Left lung (tissue), 10 donors: ENCODE measurements around the gene MMP24. TPM values are rescaled to one million over a fixed set of nuclear protein-coding genes. Genes with fewer than 3 reads are reported as not detected.
A peak's percentile ranks its signal among the peaks of the same experiment; 100 is the strongest.

Experiments
- ATAC-seq: fragments of 200-7000 bp; cut with Tn5 transposase; one replicate; pipeline ENCODE4 v1.9.1; 2020; ENCODE audit warnings: moderate library complexity
- DNase-seq, 4 donors: peaks; one replicate each; pipeline ENCODE4 v3.0.0-alpha.2; 2013 to 2020
- H3K27ac ChIP-seq, 2 donors: fragments of 200-600 bp; sonication (generic) in 1 of 2; one replicate each; pipeline versions ENCODE4 v1.5.0 to v1.8.0; 2020 to 2021
- H3K27me3 ChIP-seq, 2 donors: fragments of 200-600 bp; sonication (generic) in 1 of 2; one replicate each; pipeline versions ENCODE4 v1.5.0 to v1.8.0; 2020 to 2021
- H3K36me3 ChIP-seq, 2 donors: fragments of 200-600 bp; sonication (generic) in 1 of 2; one replicate each; pipeline versions ENCODE4 v1.5.0 to v1.8.0; 2020 to 2021
- H3K4me1 ChIP-seq, 2 donors: fragments of 200-600 bp; one replicate each; pipeline ENCODE4 v1.8.0; 2021
- H3K4me3 ChIP-seq, 2 donors: fragments of 200-600 bp; sonication (generic) in 1 of 2; one replicate each; pipeline versions ENCODE4 v1.5.0 to v1.8.0; 2020 to 2021; ENCODE audit warnings: mild to moderate bottlenecking in 1 of 2
- H3K9me3 ChIP-seq, 2 donors: fragments of 200-600 bp; sonication (generic) in 1 of 2; one replicate each; pipeline versions ENCODE4 v1.5.0 to v1.8.0; 2020 to 2021
- CTCF ChIP-seq, 2 donors: fragments of 200-600 bp; sonication (generic) in 1 of 2; IDR thresholded peaks; one replicate each; pipeline versions ENCODE4 v1.5.0 to v1.8.0; 2021; ENCODE audit warnings: antibody characterized with exemption in 2 of 2
- intact Hi-C, 2 donors: fragments of 100-400 bp; cut with DNase I; formaldehyde crosslinking; loops; one replicate each; pipeline versions ENCODE4 v1.11.2 to v1.14.2; 2022
- polyA plus RNA-seq, 6 donors: library from polyadenylated mRNA; unstranded; fragments of 120-200 nt; gene quantifications; one replicate each; pipeline ENCODE4 v1.2.1, GENCODE V29; 2013; ENCODE audit not compliant: insufficient read length in 6 of 6
- total RNA-seq, 2 donors: library from RNA; stranded (reverse); fragmentation: NEBNext Ultra II Directional; extraction: Animal tissue kit (Norgen Biotek cat#: 25700); gene quantifications; one replicate each; pipeline ENCODE4 v1.2.1, GENCODE V29; 2021
- donor health status: DM: no; HTN: yes; CAD: no.
- donor health status: DM: no; HTN: no; CAD: no.

The MMP24 gene
- total and polyA plus RNA-seq, 8 donors, result 1.3 to 24.9 (median 1.9) TPM

- H3K27ac ChIP-seq, result no peak overlapping the region
- no peak overlapping the region for H3K4me3 ChIP-seq
- no peaks in the 10 kb centered on the region for H3K27me3 ChIP-seq
- no peaks in the 10 kb centered on the region for H3K9me3 ChIP-seq
- DNase-seq, result no peak
- no peak for TF ChIP-seq CTCF (IDR thresholded peaks at IDR 0.05)
- peaks cover 12 to 23% of the 10 kb centered on the region in 2 donors for H3K4me1 ChIP-seq
- peaks cover 0 to 63% of the 10 kb centered on the region in 2 donors for H3K36me3 ChIP-seq
- intact Hi-C loops, result no loop called here
- no peak for ATAC-seq
Measured at GRCh38 chr20:35273449-35274171, 47.1 kb downstream of the MMP24 start.

GRCh38 chr20:35274172-35275092, 47.9 kb downstream of the MMP24 start:
- peaks cover 0 to 63% of the 10 kb centered on the region in 2 donors for H3K36me3 ChIP-seq
- H3K27ac ChIP-seq, result no peak overlapping the region
- H3K27me3 ChIP-seq, result no peaks in the 10 kb centered on the region
- H3K4me3 ChIP-seq, result no peak overlapping the region
- intact Hi-C loops, result no loop called here
- no peak for TF ChIP-seq CTCF (IDR thresholded peaks at IDR 0.05)
- ATAC-seq, result no peak
- H3K4me1 ChIP-seq, result peaks cover 12 to 27% of the 10 kb centered on the region in 2 donors
- DNase-seq, result peak in 1 of 4 donors; percentile 76
- H3K9me3 ChIP-seq, result no peaks in the 10 kb centered on the region

GRCh38 chr20:35275741-35276251, 49.3 kb downstream of the MMP24 start:
- Histone ChIP-seq H3K9me3 (no peaks in the 10 kb centered on the region), H3K27ac (no peak overlapping the region), H3K4me3 (no peak overlapping the region), H3K27me3 (no peaks in the 10 kb centered on the region), H3K4me1 (peaks cover 12 to 27% of the 10 kb centered on the region in 2 donors), H3K36me3 (peaks cover 0 to 63% of the 10 kb centered on the region in 2 donors)
- TF ChIP-seq CTCF (IDR thresholded peaks at IDR 0.05), result no peak
- DNase-seq, result no peak
- ATAC-seq, result no peak
- intact Hi-C loops, result no loop called here

GRCh38 chr20:35276408-35276807, 49.9 kb downstream of the MMP24 start:
- TF ChIP-seq CTCF (IDR thresholded peaks at IDR 0.05), result no peak
- Histone ChIP-seq H3K4me1 (peaks cover 12 to 27% of the 10 kb centered on the region in 2 donors), H3K4me3 (peak overlapping the region; percentile 65 to 86), H3K36me3 (peaks cover 0 to 63% of the 10 kb centered on the region in 2 donors), H3K9me3 (no peaks in the 10 kb centered on the region), H3K27ac (peak overlapping the region; percentile 98 to 99), H3K27me3 (no peaks in the 10 kb centered on the region)
- no peak for DNase-seq
- ATAC-seq, result no peak
- intact Hi-C loops, result no loop called here

GRCh38 chr20:35277127-35277526, 50.6 kb downstream of the MMP24 start:
- Histone ChIP-seq H3K27ac (peak overlapping the region; percentile 98 to 99), H3K27me3 (no peaks in the 10 kb centered on the region), H3K4me3 (peak overlapping the region; percentile 65 to 86), H3K36me3 (peaks cover 0 to 63% of the 10 kb centered on the region in 2 donors), H3K4me1 (peaks cover 12 to 27% of the 10 kb centered on the region in 2 donors), H3K9me3 (no peaks in the 10 kb centered on the region)
- intact Hi-C loops, result no loop called here
- TF ChIP-seq CTCF (IDR thresholded peaks at IDR 0.05), result no peak
- ATAC-seq, result no peak
- no peak for DNase-seq
